Fibroblast of the aortic adventitia (primary cell): ENCODE measurements around the gene TUBB. TPM values are rescaled to one million over a fixed set of nuclear protein-coding genes. Genes with fewer than 3 reads are reported as not detected.
"Not testable (repeated sequence)": the region's sequence is repeated elsewhere in the genome, so short reads cannot be mapped to it uniquely, and the experiment has no call there.

Experiments used
- DNase-seq: peaks from one replicate; pipeline ENCODE4 v3.0.0-alpha.2; 2010; ENCODE audit warnings: low read depth
- H3K4me3 ChIP-seq: 2 replicates; pipeline ENCODE4 v1.5.1; 2011; ENCODE audit warnings: low read depth, mild to moderate bottlenecking, control low read depth, low read length, moderate library complexity
- CTCF ChIP-seq: IDR thresholded peaks from 2 replicates; pipeline ENCODE4 v1.5.1; 2011; ENCODE audit warnings: mild to moderate bottlenecking, low read length, control low read depth, inconsistent platforms; ENCODE audit not compliant: insufficient read depth
- total RNA-seq: library from RNA; depleted of rRNA; stranded (reverse); fragments of >200 nt; gene quantifications from 2 replicates; pipeline ENCODE4 v1.2.3, GENCODE V29; 2012; ENCODE audit warnings: low replicate concordance

The TUBB gene
- total RNA-seq, 1 donor: 996 TPM

GRCh38 chr6:30752157-30752927 lies 32.2 kb downstream of the TUBB start:
- DNase-seq: peak; percentile 100
- TF ChIP-seq CTCF: peak; percentile 12
- peak overlapping the region; percentile 3 for H3K4me3 ChIP-seq

GRCh38 chr6:30754631-30755030 lies 34.5 kb downstream of the TUBB start:
- peak; percentile 81 for DNase-seq
- no peak for TF ChIP-seq CTCF
- no peak overlapping the region for H3K4me3 ChIP-seq

GRCh38 chr6:30756405-30757003 lies 36.4 kb downstream of the TUBB start:
- DNase-seq, H3K4me3 ChIP-seq: not testable (repeated sequence)

- H3K4me3 ChIP-seq: no peak overlapping the region
- DNase-seq: no peak
- no peak for TF ChIP-seq CTCF
Observed at GRCh38 chr6:30757261-30757904, 37.2 kb downstream of the TUBB start.

GRCh38 chr6:30759575-30760239 lies 39.6 kb downstream of the TUBB start:
- peak; percentile 93 for DNase-seq
- TF ChIP-seq CTCF: no peak
- no peak overlapping the region for H3K4me3 ChIP-seq

GRCh38 chr6:30760549-30760948 lies 40.4 kb downstream of the TUBB start:
- no peak for DNase-seq
- no peak for TF ChIP-seq CTCF

More at GRCh38 chr6:30760549-30760948, 40.4 kb downstream of the TUBB start:
- H3K4me3 ChIP-seq: no peak overlapping the region
